ENCODE results near the gene SGPP1.

Gene SGPP1

DNA sequence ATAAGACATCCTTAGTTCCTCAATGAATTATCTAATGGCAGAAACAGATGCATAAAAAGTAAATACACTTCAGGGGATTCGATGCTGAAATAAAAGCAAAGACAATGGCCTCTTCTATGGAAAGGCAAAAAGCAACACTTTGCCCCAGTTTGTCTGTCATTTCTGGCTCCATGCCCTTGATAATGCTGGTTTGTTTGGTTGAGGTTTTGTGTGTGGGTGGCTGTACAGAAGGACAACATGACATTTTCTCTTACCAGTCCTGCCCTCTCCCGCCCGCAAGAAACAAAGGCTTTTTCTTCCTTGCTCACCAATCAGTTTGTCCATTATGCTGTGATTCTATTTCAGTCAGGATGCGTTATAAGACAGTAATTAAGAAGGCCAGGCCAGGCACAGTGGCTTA lies 68.1 kb downstream of the SGPP1 start:
- Histone ChIP-seq H3K4me1 (ENCODE audit: control insufficient read depth, insufficient read depth, low read length) (no peaks in the 10 kb centered on the region), H3K36me3 (ENCODE audit: control insufficient read depth in 2 of 2, insufficient read depth in 1 of 2, low read length in 2 of 2) (no peaks in the 10 kb centered on the region; a peak in 1 of 3 replicates), H3K9me3 (ENCODE audit: control insufficient read depth, insufficient read depth, low read depth, low read length) (no peaks in the 10 kb centered on the region), H3K27ac (ENCODE audit: extremely low read depth, low read depth, low read length) (no peak overlapping the region), H3K4me3 (ENCODE audit: low read depth, low read length) (no peak overlapping the region)
- CTCF ChIA-PET, result interaction anchor here (0.8 kb wide), 1 partner anchor 634 kb away, joined by 3 read pairs; the partner anchor contains the start of gene ESR2
- TF ChIP-seq ZSCAN30 (tag by site-specific recombination; IDR thresholded peaks at IDR 0.05) (no peak), ZFHX2 (tag by site-specific recombination; conservative IDR thresholded peaks at IDR 0.05) (peak; percentile 40), ZNF121 (tag by site-specific recombination; IDR thresholded peaks at IDR 0.05) (no peak), ZNF10 (tag by site-specific recombination; IDR thresholded peaks at IDR 0.05) (no peak), ZNF549 (tag by site-specific recombination; IDR thresholded peaks at IDR 0.05) (no peak), ZNF843 (tag by site-specific recombination; IDR thresholded peaks at IDR 0.05) (no peak), KLF17 (tag by site-specific recombination; IDR thresholded peaks at IDR 0.05) (no peak), EGR2 (tag by site-specific recombination; IDR thresholded peaks at IDR 0.05; ENCODE audit: low read depth) (peak; percentile 30; the same call in 1 of the 2 replicates)
- POLR2A ChIA-PET, result interaction anchor here (0.6 to 0.9 kb wide), 2 partner anchors 18 to 377 kb away, joined by 3 read pairs; partner anchors contain the start of gene WDR89

DNA sequence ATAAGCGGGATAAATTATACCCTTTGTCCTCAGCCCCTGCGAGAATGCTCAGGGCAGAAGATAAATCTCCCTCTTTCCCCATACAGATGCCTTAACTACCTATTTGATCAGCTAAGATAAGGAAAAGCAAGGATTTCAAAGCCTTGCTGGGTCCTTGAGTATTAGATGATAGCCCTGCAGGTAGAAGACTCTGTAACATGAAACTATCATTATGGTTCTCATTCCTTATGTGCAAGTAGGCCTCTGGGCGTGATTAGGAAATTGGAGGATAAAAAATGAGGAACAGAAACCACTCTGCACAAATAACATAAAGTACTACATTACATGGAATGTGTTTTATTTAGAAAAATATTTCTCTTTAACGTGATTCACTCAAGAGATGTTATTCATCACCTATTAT lies 71.7 kb downstream of the SGPP1 start:
- H3K9me3 ChIP-seq (ENCODE audit: control insufficient read depth, insufficient read depth, low read depth, low read length), result no peaks in the 10 kb centered on the region
- H3K36me3 ChIP-seq (ENCODE audit: control insufficient read depth in 2 of 2, insufficient read depth in 1 of 2, low read length in 2 of 2), result no peaks in the 10 kb centered on the region; a peak in 1 of 3 replicates
- ChIA-PET POLR2A (no interaction called here), CTCF (no interaction called here)
- no peaks in the 10 kb centered on the region for H3K4me1 ChIP-seq (ENCODE audit: control insufficient read depth, insufficient read depth, low read length)
- H3K27ac ChIP-seq (ENCODE audit: extremely low read depth, low read depth, low read length), result no peak overlapping the region
- H3K4me3 ChIP-seq (ENCODE audit: low read depth, low read length), result no peak overlapping the region
- TF ChIP-seq SCRT2 (tag by site-specific recombination; IDR thresholded peaks at IDR 0.05), result no peak
- no peak for TF ChIP-seq ZNF112 (tag by site-specific recombination; IDR thresholded peaks at IDR 0.05)
- TF ChIP-seq TCF7L2 (IDR thresholded peaks at IDR 0.05; ENCODE audit: borderline replicate concordance, low read depth, low read length), result no peak
- peak; percentile 98 for TF ChIP-seq SP7 (tag by site-specific recombination; IDR thresholded peaks at IDR 0.05)
- TF ChIP-seq ZNF701 (tag by site-specific recombination; IDR thresholded peaks at IDR 0.05), result no peak
- no peak for TF ChIP-seq GLI4 (tag by site-specific recombination; IDR thresholded peaks at IDR 0.05)

DNA sequence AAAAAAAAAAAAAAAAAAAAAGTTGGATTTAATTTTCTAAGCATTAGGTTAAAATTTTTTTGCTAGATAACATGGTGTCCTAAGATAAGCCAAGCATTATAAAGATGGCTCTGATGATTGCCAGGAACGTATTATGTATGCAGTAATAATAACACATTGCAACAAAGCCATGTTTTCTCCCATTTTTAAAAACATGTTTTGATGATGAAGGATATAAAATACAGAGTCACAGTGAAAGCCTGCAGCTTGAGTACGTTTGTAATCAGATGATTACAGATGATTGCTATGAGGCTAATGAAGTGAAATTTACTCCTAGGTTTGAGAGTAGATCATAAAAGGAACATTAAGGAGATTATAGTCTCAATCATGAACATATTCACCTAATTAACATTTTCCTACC lies 72.9 kb downstream of the SGPP1 start:
- H3K4me3 ChIP-seq (ENCODE audit: low read depth, low read length), result no peak overlapping the region
- no peaks in the 10 kb centered on the region for H3K4me1 ChIP-seq (ENCODE audit: control insufficient read depth, insufficient read depth, low read length)
- TF ChIP-seq ZXDB (tag by site-specific recombination; IDR thresholded peaks at IDR 0.05) (no peak), ZNF37A (tag by site-specific recombination; IDR thresholded peaks at IDR 0.05) (no peak), IKZF3 (tag by site-specific recombination; IDR thresholded peaks at IDR 0.05) (no peak), ZNF626 (tag by site-specific recombination; IDR thresholded peaks at IDR 0.05) (no peak), ZNF311 (tag by site-specific recombination; IDR thresholded peaks at IDR 0.05; ENCODE audit: borderline replicate concordance) (no peak), ZNF146 (tag by site-specific recombination; IDR thresholded peaks at IDR 0.05) (no peak), ZNF596 (tag by site-specific recombination; IDR thresholded peaks at IDR 0.05) (no peak)
- TF ChIP-seq, protein P1, sequence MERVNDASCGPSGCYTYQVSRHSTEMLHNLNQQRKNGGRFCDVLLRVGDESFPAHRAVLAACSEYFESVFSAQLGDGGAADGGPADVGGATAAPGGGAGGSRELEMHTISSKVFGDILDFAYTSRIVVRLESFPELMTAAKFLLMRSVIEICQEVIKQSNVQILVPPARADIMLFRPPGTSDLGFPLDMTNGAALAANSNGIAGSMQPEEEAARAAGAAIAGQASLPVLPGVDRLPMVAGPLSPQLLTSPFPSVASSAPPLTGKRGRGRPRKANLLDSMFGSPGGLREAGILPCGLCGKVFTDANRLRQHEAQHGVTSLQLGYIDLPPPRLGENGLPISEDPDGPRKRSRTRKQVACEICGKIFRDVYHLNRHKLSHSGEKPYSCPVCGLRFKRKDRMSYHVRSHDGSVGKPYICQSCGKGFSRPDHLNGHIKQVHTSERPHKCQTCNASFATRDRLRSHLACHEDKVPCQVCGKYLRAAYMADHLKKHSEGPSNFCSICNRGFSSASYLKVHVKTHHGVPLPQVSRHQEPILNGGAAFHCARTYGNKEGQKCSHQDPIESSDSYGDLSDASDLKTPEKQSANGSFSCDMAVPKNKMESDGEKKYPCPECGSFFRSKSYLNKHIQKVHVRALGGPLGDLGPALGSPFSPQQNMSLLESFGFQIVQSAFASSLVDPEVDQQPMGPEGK (tag by site-specific recombination; IDR thresholded peaks at IDR 0.05), result no peak
- H3K9me3 ChIP-seq (ENCODE audit: control insufficient read depth, insufficient read depth, low read depth, low read length), result no peaks in the 10 kb centered on the region
- no peak overlapping the region for H3K27ac ChIP-seq (ENCODE audit: extremely low read depth, low read depth, low read length)
- no peaks in the 10 kb centered on the region; a peak in 1 of 3 replicates for H3K36me3 ChIP-seq (ENCODE audit: control insufficient read depth in 2 of 2, insufficient read depth in 1 of 2, low read length in 2 of 2)
- ChIA-PET CTCF (interaction anchor here (1.7 kb wide), 1 partner anchor 71 kb away, joined by 4 read pairs; no protein-coding TSS in a partner anchor), POLR2A (no interaction called here)

Measured in HEK293 (cell line).